Fibroblast of the conjunctiva (primary cell): Measurements from ENCODE around the gene KDM2B.
"Not testable (repeated sequence)": the region's sequence is repeated elsewhere in the genome, so short reads cannot be mapped to it uniquely, and the experiment has no call there.

Source experiments
- DNase-seq: peaks from one replicate; pipeline ENCODE4 v3.0.0-alpha.2; 2010; ENCODE audit warnings: low read depth

Gene KDM2B

DNA sequence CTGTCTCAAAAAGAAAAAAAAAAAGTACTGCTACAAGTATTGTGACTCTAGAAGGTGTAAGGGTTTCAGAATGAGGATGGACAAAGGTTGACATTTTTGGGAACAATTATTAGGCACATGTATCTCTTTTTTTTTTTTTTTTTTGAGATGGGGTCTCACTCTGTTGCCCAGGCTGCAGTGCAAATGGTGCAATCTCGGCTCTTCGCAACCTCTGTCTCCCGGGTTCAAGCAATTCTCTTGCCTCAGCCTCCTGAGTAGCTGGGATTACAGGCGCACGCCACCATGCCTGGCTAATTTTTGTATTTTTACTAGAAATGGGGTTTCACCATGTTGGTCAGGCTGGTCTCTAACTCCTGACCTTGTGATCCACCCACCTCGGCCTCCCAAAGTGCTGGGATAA, 195.9 kb downstream of the KDM2B start:
- not testable (repeated sequence) for DNase-seq

GRCh38 chr12:121383601-121384021, 197.2 kb downstream of the KDM2B start:
- DNase-seq, result no peak

DNA sequence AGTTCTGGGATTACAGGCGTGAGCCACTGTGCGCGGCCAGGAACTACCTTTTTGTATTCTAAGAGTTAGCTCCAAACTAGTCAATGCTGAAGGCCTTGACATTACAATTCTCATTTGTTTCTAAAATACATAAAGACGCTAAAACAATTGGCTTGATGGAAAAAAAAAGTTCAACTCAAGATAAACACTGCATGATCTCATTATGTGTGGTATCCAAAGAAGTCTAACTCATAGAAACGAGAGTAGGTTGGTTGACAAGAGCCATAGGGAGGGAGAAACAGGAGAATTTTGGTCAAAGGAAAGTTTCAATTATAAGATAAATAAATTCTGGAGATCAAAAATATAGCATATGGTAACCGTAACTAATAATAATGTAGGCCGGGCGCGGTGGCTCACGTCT, 200.9 kb downstream of the KDM2B start:
- no peak for DNase-seq
